SIG-M5 treated with dmso at 0.1 percent for 504 hours (cell line): ENCODE data around the gene CFAP58.

ENCODE experiments used
- DNase-seq: peaks from one replicate; lab custom pipeline; 2025; ENCODE audit not compliant: unreplicated experiment; lab: John Stamatoyannopoulos, UW

The CFAP58 gene

DNA sequence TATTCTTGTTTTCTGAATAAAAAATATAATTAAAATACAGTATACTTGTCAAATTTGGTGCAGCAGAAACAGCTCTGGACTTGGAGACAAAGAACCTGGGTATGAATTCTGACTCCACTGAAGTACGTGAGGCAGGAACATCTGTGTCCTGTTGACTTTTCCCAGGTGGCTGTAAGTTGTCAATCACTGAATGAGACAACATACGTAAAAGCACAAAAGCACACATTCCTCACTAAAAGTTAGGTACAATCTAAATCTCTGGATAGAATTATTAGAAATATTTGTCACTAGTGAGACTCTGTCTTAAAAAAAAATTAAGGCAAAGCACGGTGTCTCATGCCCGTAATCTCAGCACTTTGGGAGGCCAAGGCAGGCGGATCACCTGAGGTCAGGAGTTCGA is 18.1 kb downstream of the CFAP58 start:
- DNase-seq = no peak

DNA sequence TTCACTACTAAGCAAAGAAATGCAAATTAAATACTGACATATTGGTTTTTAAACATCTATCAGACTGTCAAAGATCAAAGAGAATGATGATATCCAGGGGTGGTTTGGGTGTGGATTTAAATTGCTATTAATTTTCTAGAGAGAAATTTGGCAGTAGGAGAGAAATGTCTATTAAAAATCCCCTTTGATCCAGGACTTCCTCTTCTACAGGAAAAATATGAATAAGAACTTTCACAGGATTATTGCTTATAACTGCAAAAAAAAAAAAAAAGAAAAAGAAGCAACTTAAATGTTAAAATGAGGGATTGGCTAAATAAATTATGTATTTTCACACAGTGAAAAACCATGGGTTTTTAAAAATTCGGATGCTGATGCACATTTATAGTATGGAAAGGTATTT is 21.0 kb downstream of the CFAP58 start:
- no peak for DNase-seq

DNA sequence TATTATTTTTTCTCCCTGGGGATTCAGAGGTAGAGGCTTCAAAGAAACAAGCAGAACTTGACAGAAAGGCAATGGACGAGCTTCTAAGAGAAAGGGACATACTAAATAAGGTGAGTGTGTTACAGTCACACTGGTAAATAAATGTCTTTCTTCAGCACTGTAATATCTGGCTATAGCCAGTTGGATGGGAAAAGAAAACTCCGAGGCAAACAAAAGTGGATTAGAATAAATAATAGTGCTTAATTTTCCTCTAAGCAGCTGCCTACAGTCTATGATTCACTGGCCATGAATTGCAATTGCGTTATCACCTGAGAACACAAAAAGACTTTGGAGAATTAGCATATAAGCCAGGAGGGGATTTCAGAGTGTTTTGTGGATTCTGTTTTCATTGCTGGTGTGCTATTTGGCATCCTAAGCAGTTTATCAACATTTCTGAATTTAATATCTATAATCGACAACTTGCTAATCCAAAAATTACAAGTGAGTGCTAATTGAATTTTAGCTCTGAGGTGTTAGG is 23.2 kb downstream of the CFAP58 start:
- DNase-seq = no peak

DNA sequence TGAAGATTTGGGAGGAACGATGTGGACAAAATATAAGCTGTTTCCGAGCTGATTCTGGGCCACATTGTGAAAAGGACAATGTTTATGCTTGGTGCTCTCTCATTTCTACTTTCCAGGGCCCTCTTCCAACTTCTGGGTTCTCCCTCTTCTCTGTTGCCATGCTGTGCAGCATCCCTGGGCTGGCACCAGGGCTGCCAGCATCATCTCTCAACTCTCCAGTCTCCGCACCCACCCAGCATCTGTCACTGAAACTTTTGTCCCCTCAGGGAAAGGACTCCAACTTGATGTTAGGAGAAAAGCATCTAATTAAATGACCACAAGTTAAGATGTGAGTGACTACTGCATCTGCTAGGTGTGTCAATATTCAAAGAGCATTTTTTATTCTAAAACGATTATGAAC is 26.7 kb downstream of the CFAP58 start:
- no peak for DNase-seq

DNA sequence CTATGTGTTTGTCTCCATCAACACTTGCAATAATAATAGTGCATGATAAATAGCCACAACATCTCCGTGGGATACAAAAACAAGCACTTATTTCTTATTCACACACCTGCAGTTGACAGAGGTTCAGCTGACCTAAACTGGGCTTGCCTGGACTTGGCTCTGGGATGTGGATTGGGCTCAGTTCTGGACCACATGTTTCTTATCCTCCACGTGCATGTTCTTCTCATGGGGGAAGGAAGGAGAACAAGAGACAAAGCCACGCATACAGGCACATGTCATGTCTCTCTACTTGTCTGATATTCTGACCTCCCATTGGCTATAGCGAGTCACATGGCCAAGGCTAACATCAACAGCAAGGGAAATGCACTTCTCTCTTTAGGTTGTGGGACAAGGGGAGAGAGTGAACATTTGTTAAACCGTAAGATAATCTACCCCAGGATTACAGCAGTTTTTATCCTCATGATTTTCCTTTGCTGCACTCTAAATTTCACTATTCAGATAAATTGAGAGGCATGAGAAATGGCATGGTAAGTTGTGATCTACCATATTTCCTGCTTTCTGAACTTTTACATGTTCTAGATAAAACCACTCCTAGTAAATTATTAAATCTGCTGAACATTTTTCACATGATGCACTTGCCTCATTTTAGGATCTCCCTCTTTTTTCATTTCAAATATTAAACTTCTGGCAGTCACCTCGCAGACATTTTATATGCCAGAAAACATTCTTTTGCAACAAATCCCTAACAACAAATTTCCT is 33.7 kb downstream of the CFAP58 start:
- DNase-seq = no peak

DNA sequence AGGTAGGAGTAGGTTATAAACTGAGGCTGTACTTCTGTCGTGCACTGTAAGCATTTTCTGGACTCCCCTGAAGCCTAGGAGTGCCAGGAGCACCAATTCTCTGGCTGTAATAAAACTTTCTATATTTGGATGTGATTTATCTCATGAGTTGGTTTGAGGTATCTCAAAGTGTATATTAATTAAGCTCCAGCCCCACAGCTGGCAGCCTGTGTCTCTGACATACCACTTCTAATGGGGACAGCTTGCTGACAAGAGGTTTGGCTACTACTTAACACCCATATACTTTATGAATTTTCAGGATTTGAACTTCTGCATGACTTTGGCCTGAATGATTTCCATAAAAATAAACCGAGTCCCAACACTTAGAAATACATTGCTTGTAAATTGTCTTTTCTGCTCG is 35.2 kb downstream of the CFAP58 start:
- no peak for DNase-seq

DNA sequence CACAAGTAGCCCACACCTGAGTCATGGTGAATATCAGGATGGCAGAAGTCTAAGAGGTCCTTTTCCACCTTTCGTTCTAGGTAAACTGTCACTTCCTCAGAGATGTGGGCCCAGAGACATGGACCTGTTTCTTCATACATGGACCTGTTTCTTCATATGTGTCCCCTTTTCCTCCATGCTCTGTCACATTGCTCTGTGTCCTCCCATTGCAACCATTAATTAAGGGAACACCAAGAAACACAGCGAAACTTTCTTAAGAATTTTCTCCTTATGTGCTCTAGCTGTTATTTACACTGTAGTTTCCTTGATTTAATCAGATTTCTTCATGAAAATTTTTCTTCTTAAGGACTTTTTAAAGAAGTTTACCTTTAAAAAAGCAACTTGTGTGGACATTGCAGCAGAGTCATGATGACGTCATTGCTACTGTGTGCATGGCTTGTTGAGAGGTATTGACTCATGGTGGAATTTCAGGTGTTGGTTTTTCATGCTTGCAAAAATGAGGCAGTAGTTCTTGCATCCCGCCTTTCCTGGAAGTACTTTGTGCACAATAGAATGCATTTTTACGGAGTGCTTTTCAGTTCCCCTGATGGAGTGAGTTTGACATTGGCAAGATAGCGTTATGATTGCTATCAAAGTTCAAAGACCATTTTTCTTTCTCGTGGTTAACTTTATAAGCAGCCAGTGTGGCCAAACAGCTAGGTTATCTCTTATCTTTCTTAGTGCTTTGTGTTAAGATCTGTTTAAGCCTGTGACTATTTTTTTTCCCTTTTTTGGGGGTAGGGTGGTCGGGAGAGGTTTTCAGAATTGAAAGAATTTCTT is 37.7 kb downstream of the CFAP58 start:
- DNase-seq = no peak

DNA sequence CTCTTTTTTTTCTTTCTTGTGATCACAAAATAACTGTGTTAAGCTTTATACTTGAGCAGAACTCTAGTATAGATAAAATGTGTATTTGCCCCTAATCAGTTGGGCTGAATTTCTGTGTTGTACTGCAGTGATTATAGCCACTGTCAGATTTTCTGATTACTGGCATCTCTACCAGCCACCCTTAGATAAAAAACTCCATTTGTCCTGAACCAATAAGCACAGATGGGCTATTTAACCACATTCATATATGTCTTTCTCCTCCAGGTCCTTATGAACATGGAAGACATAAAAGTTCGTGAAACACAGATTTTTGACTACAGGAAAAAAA is 38.3 kb downstream of the CFAP58 start:
- no peak for DNase-seq

DNA sequence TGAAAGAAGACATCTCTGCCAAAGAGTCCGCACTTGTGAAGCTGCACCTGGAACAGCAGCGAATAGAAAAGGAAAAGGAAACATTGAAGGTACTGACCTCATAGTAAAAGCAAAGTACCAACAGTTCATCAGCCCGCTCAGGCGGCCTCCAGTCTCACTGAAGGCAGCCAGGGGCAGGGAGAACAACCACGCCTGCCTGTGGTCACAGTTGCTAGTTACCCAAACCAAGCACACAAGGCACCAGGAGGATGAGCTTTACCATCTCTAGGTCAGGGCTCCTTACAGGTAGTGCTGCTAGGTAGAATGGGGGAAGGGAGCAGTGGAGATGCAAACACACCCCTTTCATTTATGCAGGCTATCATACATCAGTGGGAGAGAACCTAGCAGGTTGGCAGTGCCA is 39.8 kb downstream of the CFAP58 start:
- no peak for DNase-seq

DNA sequence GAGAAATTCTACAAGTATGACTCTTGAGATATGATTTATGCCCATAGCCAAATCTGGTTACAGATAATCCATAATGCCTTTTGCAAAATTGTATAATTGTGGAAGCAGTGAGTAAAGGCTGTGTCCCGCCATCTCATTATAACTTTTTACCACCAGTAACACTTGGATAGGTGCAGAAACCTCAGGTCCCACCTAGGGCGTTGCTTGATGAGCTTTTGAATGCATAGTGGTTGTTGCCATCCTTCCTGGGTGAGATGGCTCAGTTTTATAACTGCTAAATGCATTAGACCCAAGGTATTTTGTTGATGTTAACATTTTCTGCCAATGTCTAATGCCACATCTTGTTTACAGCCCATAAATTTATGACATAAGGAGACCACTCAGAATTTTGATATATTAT is 42.9 kb downstream of the CFAP58 start:
- DNase-seq = no peak

DNA sequence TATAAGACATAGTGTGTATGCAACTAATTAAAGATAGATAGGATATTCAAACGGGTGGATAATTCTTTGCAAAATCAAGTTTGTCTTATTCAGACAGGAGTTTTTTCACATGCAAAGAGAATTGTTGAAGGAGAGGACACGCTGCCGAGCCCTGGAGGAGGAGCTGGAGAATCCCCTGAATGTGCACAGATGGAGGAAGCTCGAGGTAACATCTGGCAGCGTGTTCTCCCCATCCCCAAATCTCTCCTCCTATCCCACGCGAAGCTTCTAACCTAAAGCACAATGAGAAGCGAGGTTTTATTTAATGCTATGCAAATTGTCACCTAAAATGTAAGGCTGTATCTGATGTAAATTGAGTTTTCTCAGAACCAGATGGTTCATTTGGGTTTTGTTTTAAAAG is 50.0 kb downstream of the CFAP58 start:
- DNase-seq = no peak

DNA sequence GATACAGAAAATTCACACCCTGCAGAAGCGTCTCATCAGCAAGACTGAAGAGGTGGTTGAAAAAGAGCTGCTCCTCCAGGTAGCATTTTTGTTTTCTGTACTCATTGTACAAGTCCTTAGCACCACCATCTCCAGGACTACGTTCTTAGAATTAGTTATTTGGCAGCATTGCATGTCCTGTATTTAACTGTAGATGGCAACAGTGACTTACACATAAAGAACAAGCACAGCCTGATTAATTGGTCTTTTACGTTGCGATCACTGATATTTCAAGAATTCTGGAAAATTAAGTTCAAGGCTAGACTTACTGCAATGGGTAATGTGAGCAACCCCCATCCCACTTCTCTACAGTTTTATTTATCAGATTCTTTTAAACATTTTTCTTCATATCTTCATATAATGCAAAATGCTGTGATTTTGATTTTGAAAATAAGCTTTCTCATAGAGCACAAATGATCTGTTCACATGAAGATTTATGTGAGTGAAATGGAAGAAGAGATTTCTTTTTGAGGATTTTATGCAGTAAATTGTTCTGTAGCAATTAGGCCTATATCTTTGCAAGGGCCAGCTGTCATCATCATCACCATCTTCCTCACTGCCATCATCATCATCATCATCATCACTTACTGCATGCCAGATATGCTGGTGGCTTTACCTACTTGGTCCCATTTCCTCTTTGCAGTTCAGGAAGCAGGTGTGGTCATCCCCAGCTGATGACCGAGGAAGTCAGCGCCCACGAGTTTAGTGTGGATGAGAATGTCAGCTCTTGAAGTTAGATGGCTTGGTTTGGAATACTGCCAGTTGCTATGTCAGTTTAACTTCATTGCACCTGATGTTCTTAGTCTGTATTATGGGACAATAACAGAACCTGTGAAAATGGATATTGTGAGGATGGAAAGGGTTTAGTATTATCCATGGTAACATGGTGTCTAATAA is 53.4 kb downstream of the CFAP58 start:
- DNase-seq = no peak

DNA sequence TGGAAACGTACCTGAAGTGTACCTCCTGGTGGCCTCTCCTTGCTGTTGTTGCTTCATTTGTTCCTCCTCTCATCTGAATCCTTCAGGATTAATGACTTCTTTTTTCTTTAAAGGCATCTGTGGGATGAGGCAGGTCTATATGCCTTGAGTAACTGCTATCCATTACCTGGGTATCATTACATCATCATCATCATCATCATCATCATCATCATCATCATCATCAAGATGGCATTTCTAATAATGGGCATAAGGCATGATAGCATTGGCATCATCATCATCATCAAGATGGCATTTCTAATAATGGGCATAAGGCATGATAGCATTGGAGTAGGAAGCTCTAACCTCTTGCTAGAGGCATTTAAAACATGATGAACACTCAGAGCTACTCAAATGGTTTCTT is 59.9 kb downstream of the CFAP58 start:
- no peak for DNase-seq

DNA sequence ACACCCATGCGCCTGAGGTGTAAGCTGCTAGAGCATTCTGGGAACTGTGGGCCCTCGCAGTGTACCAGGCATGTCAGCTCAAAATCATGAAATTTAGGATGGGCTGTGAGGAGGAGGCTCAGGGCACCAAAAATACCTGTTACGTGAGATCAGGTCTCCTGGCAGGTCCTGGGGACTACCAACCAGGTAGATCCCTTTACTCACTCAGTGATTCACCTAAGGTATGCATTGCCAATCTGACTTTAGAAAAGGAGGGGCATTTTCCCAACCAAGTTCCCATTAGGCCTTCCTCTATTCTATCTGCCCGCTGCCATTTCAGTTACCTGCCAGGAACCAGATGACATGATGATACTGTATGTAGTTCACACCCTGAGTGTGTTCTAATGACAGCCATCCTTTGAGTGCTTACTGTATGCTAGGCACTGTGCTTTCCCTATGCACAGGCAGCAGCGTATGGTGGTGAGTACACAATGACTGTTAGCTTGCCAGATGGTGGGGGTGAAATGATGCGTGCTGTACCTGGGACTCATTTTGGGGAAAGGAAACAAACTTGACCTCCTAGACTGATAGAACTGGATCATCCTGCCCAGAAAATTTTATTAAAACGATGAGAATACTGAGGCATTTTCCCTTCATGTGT is 62.0 kb downstream of the CFAP58 start:
- DNase-seq = no peak

DNA sequence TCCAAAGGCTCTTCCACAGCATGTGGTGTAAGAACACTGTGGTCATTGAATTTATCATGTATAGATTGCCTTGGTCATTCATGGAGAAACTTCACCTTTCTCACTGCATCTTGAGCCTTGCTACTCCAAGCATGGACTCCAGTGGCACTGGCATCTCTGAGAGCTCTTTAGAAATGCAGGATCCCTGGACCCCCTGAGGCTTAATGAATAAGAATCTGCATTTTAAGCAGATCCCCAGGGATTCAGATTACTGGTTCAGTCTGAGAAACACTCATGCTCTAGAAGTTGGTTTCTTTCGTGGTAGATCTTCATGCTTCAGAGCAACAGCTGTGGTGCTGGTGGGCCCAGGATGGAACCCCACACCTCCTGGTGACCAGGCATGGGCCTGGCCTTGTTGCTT is 63.2 kb downstream of the CFAP58 start:
- DNase-seq = no peak

DNA sequence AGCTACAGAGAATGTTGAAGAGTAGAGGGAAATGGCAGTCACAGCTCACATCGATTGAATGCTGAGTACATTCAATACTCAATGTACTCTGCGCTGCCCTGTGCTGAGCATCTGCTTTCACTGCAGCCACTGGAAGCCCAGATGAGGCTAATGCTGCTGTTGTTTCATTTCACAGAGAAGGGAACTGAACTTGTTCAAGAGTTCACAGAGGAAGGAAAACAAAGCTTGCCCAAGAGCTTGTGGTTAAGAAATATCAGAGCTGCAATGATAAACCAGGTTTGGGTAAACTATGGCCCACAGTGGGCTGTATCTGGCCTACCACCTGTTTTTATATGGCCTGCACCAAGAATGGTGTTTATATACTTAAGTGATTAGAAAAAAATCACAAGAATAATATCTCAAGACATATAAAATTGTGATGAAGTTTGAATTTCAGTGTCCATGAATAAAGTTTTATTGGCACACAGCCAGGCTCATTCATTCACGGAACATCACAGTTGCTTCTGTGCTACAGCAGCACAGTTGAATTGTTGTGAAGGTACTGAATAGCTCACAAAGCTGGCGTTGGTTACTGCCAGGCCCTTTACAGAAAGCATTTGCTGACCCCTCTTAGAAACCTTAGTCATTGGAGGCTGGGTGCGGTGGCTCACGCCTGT is 64.1 kb downstream of the CFAP58 start:
- DNase-seq = peak; percentile 36

DNA sequence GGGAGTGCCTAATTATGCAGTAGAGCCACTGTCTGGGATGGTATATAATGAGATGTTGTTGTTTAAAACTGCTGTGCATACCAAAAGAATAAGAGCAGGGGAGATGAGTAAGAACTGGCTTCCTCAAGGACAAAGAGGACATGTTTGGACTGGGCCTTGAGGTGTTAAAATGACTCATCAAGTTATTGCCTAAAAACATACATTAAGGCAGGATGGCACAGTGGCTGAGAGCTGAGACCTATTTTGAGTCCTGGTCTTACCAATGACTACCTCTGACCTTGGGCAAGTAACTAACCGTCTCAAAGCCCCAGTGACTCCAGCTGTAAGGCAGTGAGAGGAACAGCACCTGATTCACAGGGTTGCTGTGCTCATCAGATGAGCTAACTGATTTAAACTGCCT is 71.1 kb downstream of the CFAP58 start:
- no peak for DNase-seq

DNA sequence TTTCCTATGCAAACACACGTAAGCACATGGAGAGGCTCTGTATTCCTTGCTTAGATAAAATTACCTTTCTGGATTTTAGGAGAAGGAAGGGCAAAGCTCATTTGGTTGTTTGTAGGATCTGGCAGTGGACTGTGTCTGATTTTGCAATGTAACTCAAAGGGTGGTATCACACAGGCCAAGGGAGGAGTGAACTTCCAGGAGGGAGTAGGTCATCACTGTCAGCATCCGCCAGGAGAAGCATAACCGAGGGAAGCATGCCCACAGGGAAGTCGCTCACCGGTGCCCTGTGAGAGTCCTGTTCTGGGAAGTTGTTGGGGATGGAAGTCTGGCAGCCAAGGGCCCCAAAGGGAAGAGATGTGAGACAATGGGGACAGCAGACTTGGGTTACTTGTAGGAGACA is 74.4 kb downstream of the CFAP58 start:
- no peak for DNase-seq

DNA sequence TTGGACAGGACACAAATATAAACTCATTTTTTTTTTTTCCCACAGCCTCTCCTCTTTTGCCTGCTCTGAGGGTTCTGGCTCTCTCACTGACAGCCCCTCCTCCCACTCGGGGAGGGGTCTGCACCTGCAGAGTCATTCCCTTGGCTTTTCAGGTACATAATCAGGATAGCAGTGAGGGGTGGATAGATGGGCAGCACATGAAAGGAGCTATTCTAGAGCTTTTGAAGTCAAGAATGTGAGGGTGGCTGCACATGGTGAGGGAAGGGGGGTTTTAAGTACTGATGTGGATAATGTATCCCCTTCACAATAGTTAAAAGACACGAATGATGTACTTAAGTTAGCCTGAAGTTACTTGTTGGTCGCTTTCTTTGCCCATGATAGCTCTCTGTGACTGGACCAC is 76.2 kb downstream of the CFAP58 start:
- DNase-seq = no peak

DNA sequence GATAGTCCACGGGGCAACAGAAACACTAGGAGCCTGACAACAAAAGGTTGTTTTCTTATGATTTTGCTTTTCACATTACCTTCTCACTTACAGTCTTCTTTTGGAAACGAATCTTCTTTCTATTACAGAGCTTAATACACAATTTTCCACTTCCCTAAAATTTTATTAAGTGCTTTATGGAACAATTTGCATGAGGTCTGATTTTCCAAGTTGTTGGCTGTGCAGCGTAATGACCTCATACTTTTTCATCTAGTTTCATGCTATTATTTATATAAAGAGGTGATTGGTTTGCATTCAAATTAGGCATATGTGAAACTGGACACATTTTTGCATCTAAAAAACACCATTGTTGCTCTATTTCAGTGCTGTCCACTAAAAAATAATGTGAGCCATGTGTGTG is 76.7 kb downstream of the CFAP58 start:
- no peak for DNase-seq
